IMR-90 (cell line): ENCODE measurements around the gene TRPC4. TPM values are rescaled to one million over a fixed set of nuclear protein-coding genes. Genes with fewer than 3 reads are reported as not detected.

Experiments used
- ATAC-seq: fragments of 200-7000 bp; cut with Tn5 transposase; 2 replicates; pipeline ENCODE4 v1.9.1; 2020; ENCODE audit warnings: low read depth, mild to moderate bottlenecking, moderate library complexity
- BruUV-seq: library from RNA; stranded (reverse); fragments of 400-500 nt; replicated peaks from 2 replicates; lab custom pipeline; 2021; lab: Mats Ljungman, UMichigan
- CTCF ChIA-PET: fragments of 300-600 bp; formaldehyde crosslinking; extraction: SDS; loops from one replicate; lab custom pipeline; 2021; ENCODE audit warnings: antibody characterized with exemption; lab: Yijun Ruan, JAX
- POLR2A ChIA-PET: fragments of 300-600 bp; sonication (Branson Sonifier 250); formaldehyde crosslinking; loops from one replicate; lab custom pipeline; 2022; ENCODE audit warnings: antibody characterized with exemption; ENCODE audit not compliant: unreplicated experiment; lab: Charles Lee
- DNase-seq: peaks from one replicate; pipeline ENCODE4 v3.0.0; 2013
- H2AFZ ChIP-seq: replicated peaks from 2 replicates; pipeline ENCODE3; 2013; ENCODE audit warnings: low read length, mild to moderate bottlenecking; ENCODE audit not compliant: poor library complexity
- H2AK5ac ChIP-seq: 2 replicates; pipeline ENCODE4 v1.6.1; 2013; ENCODE audit warnings: low read depth, low read length, inconsistent platforms
- H2AK9ac ChIP-seq: replicated peaks from 2 replicates; pipeline ENCODE3; 2013; ENCODE audit warnings: mild to moderate bottlenecking, low read depth, low read length, moderate library complexity; ENCODE audit not compliant: poor library complexity
- H2BK120ac ChIP-seq: 2 replicates; pipeline ENCODE4 v1.6.1; 2013; ENCODE audit warnings: low read depth, low read length, inconsistent platforms
- H2BK15ac ChIP-seq: 3 replicates; pipeline ENCODE4 v1.6.1; 2013; ENCODE audit warnings: low read depth, low read length, inconsistent platforms
- H2BK20ac ChIP-seq: 2 replicates; pipeline ENCODE4 v1.6.1; 2013; ENCODE audit warnings: low read depth, mild to moderate bottlenecking, inconsistent platforms, low read length, moderate library complexity
- H2BK5ac ChIP-seq: 2 replicates; pipeline ENCODE4 v1.6.1; 2013; ENCODE audit warnings: mild to moderate bottlenecking, low read depth, low read length, inconsistent platforms; ENCODE audit not compliant: poor library complexity, severe bottlenecking
- H3K14ac ChIP-seq: replicated peaks from 2 replicates; pipeline ENCODE4 v1.6.1; 2013; ENCODE audit warnings: low read depth, low read length, inconsistent platforms
- H3K18ac ChIP-seq: 2 replicates; pipeline ENCODE4 v1.6.1; 2013; ENCODE audit warnings: low read depth, low read length, control low read depth
- H3K23ac ChIP-seq: 2 replicates; pipeline ENCODE4 v1.6.1; 2013; ENCODE audit warnings: low read depth, low read length, inconsistent platforms
- H3K27ac ChIP-seq: 2 replicates; pipeline ENCODE4 v1.5.1; 2013; ENCODE audit warnings: mild to moderate bottlenecking, control low read depth, low read length; ENCODE audit not compliant: insufficient read depth
- H3K27me3 ChIP-seq: 2 replicates; pipeline ENCODE4 v1.6.1; 2013; ENCODE audit warnings: low read length; ENCODE audit not compliant: control insufficient read depth, insufficient read depth
- H3K36me3 ChIP-seq: 2 replicates; pipeline ENCODE4 v1.6.1; 2013; ENCODE audit warnings: low read length, mixed read lengths; ENCODE audit not compliant: control insufficient read depth, insufficient read depth
- H3K4ac ChIP-seq: 2 replicates; pipeline ENCODE4 v1.6.1; 2013; ENCODE audit warnings: low read depth, low read length, inconsistent platforms
- H3K4me1 ChIP-seq: 2 replicates; pipeline ENCODE4 v1.6.1; 2013; ENCODE audit warnings: low read length, mixed read lengths; ENCODE audit not compliant: control insufficient read depth, insufficient read depth
- H3K4me2 ChIP-seq: 2 replicates; pipeline ENCODE4 v1.6.1; 2013; ENCODE audit warnings: low read depth, mild to moderate bottlenecking, control low read depth, low read length, moderate library complexity
- H3K4me3 ChIP-seq: 2 replicates; pipeline ENCODE4 v1.5.1; 2013; ENCODE audit warnings: low read depth, mild to moderate bottlenecking, control low read depth, low read length, moderate library complexity; ENCODE audit not compliant: insufficient read depth
- H3K56ac ChIP-seq: 2 replicates; pipeline ENCODE4 v1.6.1; 2013; ENCODE audit warnings: low read length, inconsistent platforms; ENCODE audit not compliant: insufficient read depth; ENCODE audit errors: extremely low read depth
- H3K79me1 ChIP-seq, 2 experiments: 2 replicates each; pipeline ENCODE4 v1.6.1; 2013; ENCODE audit warnings: low read length in 2 of 2, inconsistent platforms in 1 of 2, low read depth in 1 of 2
- H3K9ac ChIP-seq: 2 replicates; pipeline ENCODE4 v1.6.1; 2013; ENCODE audit warnings: low read depth, low read length, control low read depth
- H3K9me1 ChIP-seq: 2 replicates; pipeline ENCODE4 v1.6.1; 2013; ENCODE audit warnings: low read length, inconsistent platforms; ENCODE audit not compliant: insufficient read depth
- H3K9me3 ChIP-seq: 2 replicates; pipeline ENCODE4 v1.6.1; 2013; ENCODE audit warnings: low read length; ENCODE audit not compliant: control insufficient read depth, insufficient read depth
- H4K20me1 ChIP-seq: 2 replicates; pipeline ENCODE4 v1.6.1; 2013; ENCODE audit warnings: low read length, inconsistent platforms; ENCODE audit not compliant: insufficient read depth
- H4K5ac ChIP-seq: 2 replicates; pipeline ENCODE4 v1.6.1; 2013; ENCODE audit warnings: mild to moderate bottlenecking, low read depth, low read length, control low read depth
- H4K8ac ChIP-seq, 2 experiments: 2 replicates each; pipeline ENCODE4 v1.6.1; 2013; ENCODE audit warnings: low read depth in 2 of 2, low read length in 2 of 2, control low read depth in 1 of 2, inconsistent platforms in 1 of 2
- H4K91ac ChIP-seq: 2 replicates; pipeline ENCODE4 v1.6.1; 2013; ENCODE audit warnings: low read depth, low read length, inconsistent platforms; ENCODE audit not compliant: insufficient read depth
- CHD1 ChIP-seq: IDR thresholded peaks from 2 replicates; pipeline ENCODE4 v1.6.1; 2012; ENCODE audit warnings: low read depth, low read length, improper control_type of control experiment
- WGBS, 2 experiments: methylation state at CpG; one replicate each; pipeline versions ENCODE4 v1.1.5 to v1.1.7; 2013; ENCODE audit warnings: missing lambda C conversion rate in 2 of 2; ENCODE audit not compliant: insufficient read length in 1 of 2; ENCODE audit errors: extremely low coverage in 2 of 2; 5-methylcytosine and 5-hydroxymethylcytosine counted together
- dilution Hi-C: fragments of 300-500 bp; cut with HindIII; formaldehyde crosslinking; loops from one replicate; pipeline ENCODE4 v1.14.3; 2018; ENCODE audit warnings: low sequenced_read_pairs; ENCODE audit not compliant: unreplicated experiment
- in situ Hi-C: fragments of 300-500 bp; cut with MboI; formaldehyde crosslinking; loops from 3 replicates; pipeline ENCODE4 v1.14.3; 2019; ENCODE audit warnings: low sequenced_read_pairs, inconsistent platforms, mixed read lengths
- intact Hi-C: fragments of 100-400 bp; cut with micrococcal nuclease; formaldehyde crosslinking; loops from 2 replicates; pipeline ENCODE4 v1.10.0; 2022
- polyA plus RNA-seq, 3 experiments: library from polyadenylated mRNA; depleted of rRNA; stranded (reverse); fragments of >200 nt; gene quantifications; 2 replicates each; pipeline ENCODE4 v1.2.3, GENCODE V29; 2012; ENCODE audit warnings: low replicate concordance in 1 of 3
- total RNA-seq: library from RNA; depleted of rRNA; stranded (reverse); fragments of >200 nt; gene quantifications from 2 replicates; pipeline ENCODE4 v1.2.3, GENCODE V29; 2012
- TF ChIP-seq, protein P1 (sequence below): conservative IDR thresholded peaks from 2 replicates; pipeline ENCODE4 v1.5.1; 2012; ENCODE audit warnings: mild to moderate bottlenecking, low read depth, low read length, improper control_type of control experiment
- TF ChIP-seq, protein P2 (sequence below): fragments of 150-350 bp; IDR thresholded peaks from 2 replicates; pipeline ENCODE4 v1.6.1; 2016; ENCODE audit warnings: low read depth, mild to moderate bottlenecking, low read length, moderate library complexity, borderline replicate concordance

Gene TRPC4
- total and polyA plus RNA-seq, 2 of the 4 experiments (the other 2 are of a cell fraction), result 1.9 to 5.2 TPM

DNA sequence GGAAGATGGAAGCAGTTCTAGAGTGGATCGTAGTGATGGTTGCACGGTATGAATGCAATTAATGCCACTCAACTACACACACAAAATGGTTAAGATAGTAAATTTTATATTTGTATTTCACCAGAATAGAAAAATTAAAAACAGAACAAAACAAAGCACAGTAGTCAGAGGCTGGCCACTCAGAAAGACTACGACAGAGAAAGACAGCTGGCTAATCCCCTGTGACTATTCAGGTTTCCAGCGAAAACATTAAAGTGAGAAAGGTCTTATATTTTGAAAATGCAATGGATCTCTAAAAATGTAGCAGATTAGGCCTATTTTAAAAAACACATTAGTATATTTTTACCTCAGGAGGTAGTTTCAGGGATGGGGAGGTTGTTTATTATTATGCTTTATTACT is 139.7 kb downstream of the TRPC4 start:
- no peak overlapping the region for H4K5ac ChIP-seq
- no peaks in the 10 kb centered on the region for H3K9me3 ChIP-seq
- no peak overlapping the region for H3K9ac ChIP-seq
- no peak overlapping the region for H4K8ac ChIP-seq
- no peak overlapping the region for H3K18ac ChIP-seq
- H3K4me1 ChIP-seq, result peaks cover 3% of the 10 kb centered on the region; the same call in 1 of the 2 replicates
- CTCF ChIA-PET, result no interaction called here
- ATAC-seq (no peak), DNase-seq (no peak)
- no peak overlapping the region for H3K27ac ChIP-seq
- POLR2A ChIA-PET, result no interaction called here
- no peak overlapping the region for H2AK5ac ChIP-seq
- no peak overlapping the region for H2BK120ac ChIP-seq
- H3K23ac ChIP-seq, result no peak overlapping the region
- intact Hi-C loops, result no loop called here
- no peak overlapping the region for H2BK5ac ChIP-seq
- H3K36me3 ChIP-seq, result no peaks in the 10 kb centered on the region
- TF ChIP-seq, protein P1, sequence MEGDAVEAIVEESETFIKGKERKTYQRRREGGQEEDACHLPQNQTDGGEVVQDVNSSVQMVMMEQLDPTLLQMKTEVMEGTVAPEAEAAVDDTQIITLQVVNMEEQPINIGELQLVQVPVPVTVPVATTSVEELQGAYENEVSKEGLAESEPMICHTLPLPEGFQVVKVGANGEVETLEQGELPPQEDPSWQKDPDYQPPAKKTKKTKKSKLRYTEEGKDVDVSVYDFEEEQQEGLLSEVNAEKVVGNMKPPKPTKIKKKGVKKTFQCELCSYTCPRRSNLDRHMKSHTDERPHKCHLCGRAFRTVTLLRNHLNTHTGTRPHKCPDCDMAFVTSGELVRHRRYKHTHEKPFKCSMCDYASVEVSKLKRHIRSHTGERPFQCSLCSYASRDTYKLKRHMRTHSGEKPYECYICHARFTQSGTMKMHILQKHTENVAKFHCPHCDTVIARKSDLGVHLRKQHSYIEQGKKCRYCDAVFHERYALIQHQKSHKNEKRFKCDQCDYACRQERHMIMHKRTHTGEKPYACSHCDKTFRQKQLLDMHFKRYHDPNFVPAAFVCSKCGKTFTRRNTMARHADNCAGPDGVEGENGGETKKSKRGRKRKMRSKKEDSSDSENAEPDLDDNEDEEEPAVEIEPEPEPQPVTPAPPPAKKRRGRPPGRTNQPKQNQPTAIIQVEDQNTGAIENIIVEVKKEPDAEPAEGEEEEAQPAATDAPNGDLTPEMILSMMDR, result no peak
- TF ChIP-seq, protein P2, sequence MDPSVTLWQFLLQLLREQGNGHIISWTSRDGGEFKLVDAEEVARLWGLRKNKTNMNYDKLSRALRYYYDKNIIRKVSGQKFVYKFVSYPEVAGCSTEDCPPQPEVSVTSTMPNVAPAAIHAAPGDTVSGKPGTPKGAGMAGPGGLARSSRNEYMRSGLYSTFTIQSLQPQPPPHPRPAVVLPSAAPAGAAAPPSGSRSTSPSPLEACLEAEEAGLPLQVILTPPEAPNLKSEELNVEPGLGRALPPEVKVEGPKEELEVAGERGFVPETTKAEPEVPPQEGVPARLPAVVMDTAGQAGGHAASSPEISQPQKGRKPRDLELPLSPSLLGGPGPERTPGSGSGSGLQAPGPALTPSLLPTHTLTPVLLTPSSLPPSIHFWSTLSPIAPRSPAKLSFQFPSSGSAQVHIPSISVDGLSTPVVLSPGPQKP, result no peak
- TF ChIP-seq CHD1, result no peak
- no peak overlapping the region for H2AK9ac ChIP-seq
- H3K4me2 ChIP-seq, result no peak overlapping the region
- H3K9me1 ChIP-seq, result no peaks in the 10 kb centered on the region
- H4K91ac ChIP-seq, result no peak overlapping the region
- no peak overlapping the region for H3K56ac ChIP-seq
- in situ Hi-C loops, result no loop called here
- H2AFZ ChIP-seq, result no peak overlapping the region
- H4K20me1 ChIP-seq, result no peaks in the 10 kb centered on the region
- dilution Hi-C loops, result no loop called here
- H3K27me3 ChIP-seq, result no peaks in the 10 kb centered on the region
- no peak overlapping the region for H2BK15ac ChIP-seq
- H3K79me1 ChIP-seq, result no peaks in the 10 kb centered on the region; a peak in 1 of 4 replicates
- no CpG with 5 or more reads among the region's 4 CpGs for WGBS, 2 experiments
- no peak overlapping the region for H3K4me3 ChIP-seq
- no peak overlapping the region for H3K14ac ChIP-seq
- no TSS peak for BruUV-seq
- no peak overlapping the region for H2BK20ac ChIP-seq
- H3K4ac ChIP-seq, result no peak overlapping the region
